ENCODE measurements around the gene NPAS1. TPM values are rescaled to one million over a fixed set of nuclear protein-coding genes. Genes with fewer than 3 reads are reported as not detected.

Gene NPAS1
- total RNA-seq, 2 experiments from 2014 or later: 1.1 to 2.1 TPM

DNA sequence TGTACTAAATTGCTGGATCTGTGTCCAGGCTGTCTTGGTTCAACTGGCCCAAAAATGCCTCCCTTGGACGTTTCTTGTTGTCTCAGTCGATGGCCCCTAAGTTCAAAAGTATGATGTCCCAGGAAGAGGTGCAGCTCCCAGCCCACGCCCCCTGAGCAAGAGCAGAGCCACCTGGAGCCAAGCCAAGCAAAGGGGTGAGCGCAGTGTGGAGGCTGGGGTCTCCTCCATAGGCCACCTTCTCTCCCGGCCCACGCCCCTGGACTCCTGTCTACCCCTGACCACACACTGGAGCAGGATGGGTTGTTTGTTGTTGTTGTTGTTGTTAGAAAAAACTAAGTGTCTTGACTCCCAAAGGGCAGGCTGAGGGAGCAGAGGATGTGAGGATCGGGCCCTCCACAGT is 26.0 kb upstream of the NPAS1 start:
- no peak overlapping the region for H3K4me3 ChIP-seq (ENCODE audit: low read length)
- POLR2A ChIA-PET: no interaction called here
- ATAC-seq (ENCODE audit: poor library complexity) (no peak), DNase-seq (no peak)
- CTCF ChIA-PET: no interaction called here
- no peaks in the 10 kb centered on the region for H3K27me3 Mint-ChIP-seq
- no peak overlapping the region for H3K27ac ChIP-seq (ENCODE audit: low read depth in 1 of 2, low read length in 2 of 2)
- no peaks in the 10 kb centered on the region for H3K9me3 Mint-ChIP-seq
- intact Hi-C loops (cut with DNase I, micrococcal nuclease): loop anchor here in 1 of 2 experiments (5.0 kb wide), 2 partner anchors 66 to 236 kb away; no protein-coding TSS in a partner anchor
- H3K9me3 ChIP-seq (ENCODE audit: control insufficient read depth in 1 of 2, insufficient read depth in 1 of 2, low read length in 2 of 2): no peaks in the 10 kb centered on the region
- H3K27ac Mint-ChIP-seq: no peak overlapping the region
- H3K4me1 Mint-ChIP-seq (ENCODE audit: low read depth): peaks cover 12% of the 10 kb centered on the region
- H3K36me3 ChIP-seq (ENCODE audit: insufficient read depth, low read length): peaks cover 70% of the 10 kb centered on the region
- TF ChIP-seq, protein P1, sequence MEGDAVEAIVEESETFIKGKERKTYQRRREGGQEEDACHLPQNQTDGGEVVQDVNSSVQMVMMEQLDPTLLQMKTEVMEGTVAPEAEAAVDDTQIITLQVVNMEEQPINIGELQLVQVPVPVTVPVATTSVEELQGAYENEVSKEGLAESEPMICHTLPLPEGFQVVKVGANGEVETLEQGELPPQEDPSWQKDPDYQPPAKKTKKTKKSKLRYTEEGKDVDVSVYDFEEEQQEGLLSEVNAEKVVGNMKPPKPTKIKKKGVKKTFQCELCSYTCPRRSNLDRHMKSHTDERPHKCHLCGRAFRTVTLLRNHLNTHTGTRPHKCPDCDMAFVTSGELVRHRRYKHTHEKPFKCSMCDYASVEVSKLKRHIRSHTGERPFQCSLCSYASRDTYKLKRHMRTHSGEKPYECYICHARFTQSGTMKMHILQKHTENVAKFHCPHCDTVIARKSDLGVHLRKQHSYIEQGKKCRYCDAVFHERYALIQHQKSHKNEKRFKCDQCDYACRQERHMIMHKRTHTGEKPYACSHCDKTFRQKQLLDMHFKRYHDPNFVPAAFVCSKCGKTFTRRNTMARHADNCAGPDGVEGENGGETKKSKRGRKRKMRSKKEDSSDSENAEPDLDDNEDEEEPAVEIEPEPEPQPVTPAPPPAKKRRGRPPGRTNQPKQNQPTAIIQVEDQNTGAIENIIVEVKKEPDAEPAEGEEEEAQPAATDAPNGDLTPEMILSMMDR (IDR thresholded peaks at IDR 0.05): no peak
- peaks cover 16% of the 10 kb centered on the region for H3K4me1 ChIP-seq (ENCODE audit: insufficient read depth, low read length)
- H3K4me3 Mint-ChIP-seq: no peak overlapping the region
- no peaks in the 10 kb centered on the region for H3K27me3 ChIP-seq (ENCODE audit: control insufficient read depth in 1 of 2, insufficient read depth in 2 of 2, low read length in 2 of 2)
- H3K36me3 Mint-ChIP-seq (ENCODE audit: low read depth): peaks cover 54% of the 10 kb centered on the region

DNA sequence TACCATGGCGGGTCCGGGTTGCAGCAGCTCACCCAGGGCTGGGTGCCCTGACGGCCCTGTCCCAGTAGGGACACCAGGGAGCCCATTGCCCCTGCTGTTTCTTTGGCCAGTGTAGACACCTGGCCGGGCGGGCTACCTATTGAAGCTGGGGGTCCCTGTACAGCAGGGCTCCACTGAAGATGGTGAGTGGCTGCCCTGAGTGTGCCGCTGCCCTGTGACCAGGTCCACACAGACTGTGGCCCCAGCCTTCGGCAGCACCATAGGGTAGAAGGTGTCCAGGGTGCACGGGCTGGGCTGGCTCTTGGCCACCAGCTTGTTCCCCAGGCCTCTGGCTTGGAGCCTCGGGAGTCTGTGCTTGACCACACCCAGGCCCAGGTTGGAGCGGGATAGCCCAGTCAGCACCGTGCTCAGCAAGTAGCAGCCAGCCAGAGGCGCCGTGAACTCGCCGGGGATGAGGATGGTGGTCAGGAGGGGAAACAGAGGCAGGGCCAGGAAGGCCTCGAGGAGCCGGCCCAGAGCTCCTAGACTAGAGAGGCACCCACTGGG is 25.4 kb upstream of the NPAS1 start:
- intact Hi-C loops (cut with DNase I, micrococcal nuclease): loop anchor here in 1 of 2 experiments (5.0 kb wide), 2 partner anchors 67 to 237 kb away; no protein-coding TSS in a partner anchor
- Histone ChIP-seq H3K36me3 (ENCODE audit: insufficient read depth, low read length) (peaks cover 69% of the 10 kb centered on the region), H3K4me3 (ENCODE audit: low read length) (no peak overlapping the region), H3K27me3 (ENCODE audit: control insufficient read depth in 1 of 2, insufficient read depth in 2 of 2, low read length in 2 of 2) (no peaks in the 10 kb centered on the region), H3K27ac (ENCODE audit: low read depth in 1 of 2, low read length in 2 of 2) (no peak overlapping the region), H3K4me1 (ENCODE audit: insufficient read depth, low read length) (peaks cover 16% of the 10 kb centered on the region), H3K9me3 (ENCODE audit: control insufficient read depth in 1 of 2, insufficient read depth in 1 of 2, low read length in 2 of 2) (no peaks in the 10 kb centered on the region)
- Mint-ChIP-seq H3K4me3 (no peak overlapping the region), H3K9me3 (no peaks in the 10 kb centered on the region), H3K27me3 (no peaks in the 10 kb centered on the region), H3K36me3 (ENCODE audit: low read depth) (peaks cover 55% of the 10 kb centered on the region), H3K27ac (no peak overlapping the region), H3K4me1 (ENCODE audit: low read depth) (peaks cover 12% of the 10 kb centered on the region)
- TF ChIP-seq, protein P1 (IDR thresholded peaks at IDR 0.05): no peak
- POLR2A ChIA-PET: no interaction called here
- no peak for DNase-seq
- ATAC-seq (ENCODE audit: poor library complexity): no peak
- CTCF ChIA-PET: no interaction called here

DNA sequence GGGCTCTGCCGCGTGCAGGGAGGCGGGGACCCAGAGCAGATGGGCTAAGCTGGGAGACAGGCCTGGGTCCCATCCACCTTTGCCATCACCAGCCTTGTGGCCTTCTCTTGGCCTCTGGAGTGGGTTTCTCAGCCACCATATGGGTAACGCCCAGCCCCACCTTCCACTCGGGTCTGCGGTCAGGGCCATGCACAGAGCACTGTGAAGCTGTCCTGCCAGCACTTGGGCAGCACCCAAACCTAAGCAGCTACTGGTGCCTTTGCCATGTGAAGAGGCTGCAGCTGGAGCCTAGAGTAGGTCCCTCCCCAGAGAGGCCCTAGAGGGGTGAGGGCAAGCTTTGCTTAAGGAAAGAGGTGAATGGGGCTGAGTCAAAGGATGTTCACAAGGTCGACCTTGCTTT is 24.1 kb upstream of the NPAS1 start:
- peaks cover 12% of the 10 kb centered on the region for H3K4me1 Mint-ChIP-seq (ENCODE audit: low read depth)
- peaks cover 55% of the 10 kb centered on the region for H3K36me3 Mint-ChIP-seq (ENCODE audit: low read depth)
- H3K27me3 Mint-ChIP-seq: no peaks in the 10 kb centered on the region
- Histone ChIP-seq H3K27ac (ENCODE audit: low read depth in 1 of 2, low read length in 2 of 2) (no peak overlapping the region), H3K9me3 (ENCODE audit: control insufficient read depth in 1 of 2, insufficient read depth in 1 of 2, low read length in 2 of 2) (no peaks in the 10 kb centered on the region), H3K4me1 (ENCODE audit: insufficient read depth, low read length) (peaks cover 11% of the 10 kb centered on the region), H3K4me3 (ENCODE audit: low read length) (no peak overlapping the region), H3K36me3 (ENCODE audit: insufficient read depth, low read length) (peaks cover 68% of the 10 kb centered on the region), H3K27me3 (ENCODE audit: control insufficient read depth in 1 of 2, insufficient read depth in 2 of 2, low read length in 2 of 2) (no peaks in the 10 kb centered on the region)
- TF ChIP-seq, protein P1 (IDR thresholded peaks at IDR 0.05): no peak
- CTCF ChIA-PET: interaction anchor here (0.7 kb wide), 1 partner anchor 72 kb away, joined by 3 read pairs; no protein-coding TSS in a partner anchor
- ATAC-seq (ENCODE audit: poor library complexity) (no peak), DNase-seq (no peak)
- intact Hi-C loops (cut with DNase I, micrococcal nuclease): no loop called here
- H3K27ac Mint-ChIP-seq: no peak overlapping the region
- POLR2A ChIA-PET: no interaction called here
- H3K9me3 Mint-ChIP-seq: no peaks in the 10 kb centered on the region
- no peak overlapping the region for H3K4me3 Mint-ChIP-seq

All from CD4-positive, alpha-beta T cell (primary cell).